ENCODE data around the gene GYG1.

Gene GYG1

GRCh38 chr3:149019580-149019979, 28.2 kb downstream of the GYG1 start:
- Histone ChIP-seq H2BK15ac (ENCODE audit: low read length) (no peak overlapping the region), H3K4me2 (ENCODE audit: insufficient read depth, low read length, poor library complexity, severe bottlenecking) (no peak overlapping the region), H2AFZ (ENCODE audit: low read length) (no peak overlapping the region), H3K23ac (ENCODE audit: low read depth, low read length, poor library complexity) (no peak overlapping the region), H3K36me3 (replicated peaks in 1 of 2; ENCODE audit: control insufficient read depth in 2 of 2, insufficient read depth in 2 of 2, low read length in 2 of 2) (peaks cover 0 to 20% of the 10 kb centered on the region in 2 donors), H4K8ac (ENCODE audit: low read depth, low read length) (no peak overlapping the region), H3K4me1 (ENCODE audit: control insufficient read depth in 2 of 2, insufficient read depth in 1 of 2, low read depth in 1 of 2, low read length in 2 of 2) (peaks cover 0 to 5% of the 10 kb centered on the region in 2 donors), H3K18ac (ENCODE audit: low read length) (no peak overlapping the region), H3K4ac (ENCODE audit: low read length) (no peak overlapping the region), H3K4me3 (ENCODE audit: low read length in 2 of 2) (peak overlapping the region in 1 of 2 donors; percentile 53), H2BK120ac (ENCODE audit: low read depth, low read length) (no peak overlapping the region), H3K14ac (ENCODE audit: low read length) (no peak overlapping the region), H2BK12ac (ENCODE audit: low read length) (no peak overlapping the region), H3K9me3 (replicated peaks in 1 of 2; ENCODE audit: control insufficient read depth in 2 of 2, insufficient read depth in 1 of 2, low read depth in 1 of 2, low read length in 2 of 2) (peaks cover 3 to 12% of the 10 kb centered on the region in 2 donors), H3K9ac (ENCODE audit: low read depth, low read length, poor library complexity) (no peak overlapping the region), H3K27ac (replicated peaks; ENCODE audit: low read length) (no peak overlapping the region), H2AK5ac (ENCODE audit: low read depth, low read length) (no peak overlapping the region), H2BK5ac (ENCODE audit: low read length) (no peak overlapping the region), H4K91ac (ENCODE audit: low read depth, low read length, poor library complexity) (no peak overlapping the region), H3K27me3 (ENCODE audit: control insufficient read depth in 3 of 3, insufficient read depth in 3 of 3, low read depth in 1 of 3, low read length in 3 of 3) (no peaks in the 10 kb centered on the region), H3K79me1 (ENCODE audit: low read depth, low read length) (no peaks in the 10 kb centered on the region)
- no CpG with 5 or more reads among the region's 4 CpGs for WGBS, 2 donors (ENCODE audit: extremely low coverage in 2 of 2, insufficient read length in 2 of 2, insufficient replicate concordance in 1 of 2)
- DNase-seq (ENCODE audit: low spot score): no peak

DNA sequence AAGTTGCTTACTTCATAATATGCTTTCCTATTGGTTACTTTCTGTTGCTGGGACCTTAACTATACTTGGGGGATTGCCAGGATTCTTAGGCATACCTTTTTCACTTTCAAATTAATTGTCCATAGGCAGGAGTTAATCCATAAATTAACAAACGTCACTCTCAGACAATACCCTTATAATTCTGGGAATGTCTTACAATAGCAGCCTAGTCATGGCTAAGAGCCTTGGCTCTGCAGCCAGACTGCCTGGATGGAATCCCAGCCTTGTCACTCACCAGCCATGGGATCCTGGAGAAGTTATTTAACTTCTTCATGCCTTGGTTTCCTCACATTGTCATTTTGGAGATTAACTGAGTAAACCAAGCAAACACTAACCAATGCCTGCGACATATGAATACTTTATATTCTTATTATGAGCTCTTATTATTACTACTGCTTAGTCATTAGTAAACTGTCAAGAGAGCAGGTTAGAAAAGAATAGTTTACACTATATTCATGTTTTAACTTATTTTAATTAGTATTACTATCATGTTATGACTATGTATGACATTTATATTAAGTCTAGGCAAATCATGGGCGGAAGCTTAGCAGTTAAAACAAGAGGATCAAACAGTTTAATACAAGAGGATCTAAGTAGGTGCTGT, 29.0 kb downstream of the GYG1 start:
- DNase-seq (ENCODE audit: low spot score): no peak
- no peaks in the 10 kb centered on the region for H3K27me3 ChIP-seq (ENCODE audit: control insufficient read depth in 3 of 3, insufficient read depth in 3 of 3, low read depth in 1 of 3, low read length in 3 of 3)
- no peak overlapping the region for H3K27ac ChIP-seq (replicated peaks; ENCODE audit: low read length)
- H3K4me1 ChIP-seq (ENCODE audit: control insufficient read depth in 2 of 2, insufficient read depth in 1 of 2, low read depth in 1 of 2, low read length in 2 of 2): peaks cover 0 to 5% of the 10 kb centered on the region in 2 donors
- H2AK5ac ChIP-seq (ENCODE audit: low read depth, low read length): no peak overlapping the region
- no peak overlapping the region for H3K18ac ChIP-seq (ENCODE audit: low read length)
- H3K4me3 ChIP-seq (ENCODE audit: low read length in 2 of 2): no peak overlapping the region
- H4K8ac ChIP-seq (ENCODE audit: low read depth, low read length): no peak overlapping the region
- no peak overlapping the region for H3K4ac ChIP-seq (ENCODE audit: low read length)
- H3K79me1 ChIP-seq (ENCODE audit: low read depth, low read length): no peaks in the 10 kb centered on the region
- no peak overlapping the region for H3K14ac ChIP-seq (ENCODE audit: low read length)
- no peak overlapping the region for H3K9ac ChIP-seq (ENCODE audit: low read depth, low read length, poor library complexity)
- H2BK12ac ChIP-seq (ENCODE audit: low read length): no peak overlapping the region
- no peak overlapping the region for H4K91ac ChIP-seq (ENCODE audit: low read depth, low read length, poor library complexity)
- H3K36me3 ChIP-seq (replicated peaks in 1 of 2; ENCODE audit: control insufficient read depth in 2 of 2, insufficient read depth in 2 of 2, low read length in 2 of 2): peaks cover 0 to 27% of the 10 kb centered on the region in 2 donors
- H2BK120ac ChIP-seq (ENCODE audit: low read depth, low read length): no peak overlapping the region
- WGBS, 2 donors (ENCODE audit: extremely low coverage in 2 of 2, insufficient read length in 2 of 2, insufficient replicate concordance in 1 of 2): no CpG with 5 or more reads among the region's 3 CpGs
- H2BK5ac ChIP-seq (ENCODE audit: low read length): no peak overlapping the region
- no peak overlapping the region for H3K23ac ChIP-seq (ENCODE audit: low read depth, low read length, poor library complexity)
- no peak overlapping the region for H2BK15ac ChIP-seq (ENCODE audit: low read length)
- no peak overlapping the region for H3K4me2 ChIP-seq (ENCODE audit: insufficient read depth, low read length, poor library complexity, severe bottlenecking)
- peaks cover 5 to 19% of the 10 kb centered on the region in 2 donors for H3K9me3 ChIP-seq (replicated peaks in 1 of 2; ENCODE audit: control insufficient read depth in 2 of 2, insufficient read depth in 1 of 2, low read depth in 1 of 2, low read length in 2 of 2)
- no peak overlapping the region for H2AFZ ChIP-seq (ENCODE audit: low read length)

DNA sequence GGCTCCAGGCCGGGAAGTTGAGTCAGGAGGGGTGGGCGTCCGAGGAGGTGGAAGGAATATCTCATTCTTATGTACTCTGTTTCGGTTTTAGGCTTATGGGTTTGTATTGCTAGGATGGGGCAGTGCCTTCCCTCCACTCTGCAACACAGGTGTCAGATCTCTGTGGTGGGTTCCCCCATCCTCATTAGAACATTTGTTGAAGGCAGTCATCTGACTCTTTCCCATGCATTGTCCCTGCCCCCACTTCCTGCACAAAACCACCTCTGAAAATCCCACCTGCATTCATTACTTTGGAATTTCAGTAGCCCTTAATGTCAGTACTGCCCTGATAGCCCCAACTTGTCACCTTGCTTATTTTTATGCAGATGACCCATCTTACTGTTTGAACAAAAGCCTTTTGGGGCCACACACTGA, 29.5 kb downstream of the GYG1 start:
- no peak overlapping the region for H3K4ac ChIP-seq (ENCODE audit: low read length)
- no peak overlapping the region for H3K9ac ChIP-seq (ENCODE audit: low read depth, low read length, poor library complexity)
- H4K8ac ChIP-seq (ENCODE audit: low read depth, low read length): no peak overlapping the region
- WGBS, 2 donors (ENCODE audit: extremely low coverage in 2 of 2, insufficient read length in 2 of 2, insufficient replicate concordance in 1 of 2): no CpG with 5 or more reads among the region's 4 CpGs
- H3K36me3 ChIP-seq (replicated peaks in 1 of 2; ENCODE audit: control insufficient read depth in 2 of 2, insufficient read depth in 2 of 2, low read length in 2 of 2): peaks cover 0 to 32% of the 10 kb centered on the region in 2 donors
- no peak overlapping the region for H3K4me3 ChIP-seq (ENCODE audit: low read length in 2 of 2)
- H3K9me3 ChIP-seq (replicated peaks in 1 of 2; ENCODE audit: control insufficient read depth in 2 of 2, insufficient read depth in 1 of 2, low read depth in 1 of 2, low read length in 2 of 2): peaks cover 5 to 24% of the 10 kb centered on the region in 2 donors
- H2AFZ ChIP-seq (ENCODE audit: low read length): no peak overlapping the region
- H2BK120ac ChIP-seq (ENCODE audit: low read depth, low read length): no peak overlapping the region
- peak overlapping the region; percentile 30 for H3K27ac ChIP-seq (replicated peaks; ENCODE audit: low read length)
- H3K23ac ChIP-seq (ENCODE audit: low read depth, low read length, poor library complexity): no peak overlapping the region
- no peak overlapping the region for H3K18ac ChIP-seq (ENCODE audit: low read length)
- DNase-seq (ENCODE audit: low spot score): no peak
- no peak overlapping the region for H2BK5ac ChIP-seq (ENCODE audit: low read length)
- no peak overlapping the region for H4K91ac ChIP-seq (ENCODE audit: low read depth, low read length, poor library complexity)
- no peak overlapping the region for H2BK15ac ChIP-seq (ENCODE audit: low read length)
- no peaks in the 10 kb centered on the region for H3K79me1 ChIP-seq (ENCODE audit: low read depth, low read length)
- H3K27me3 ChIP-seq (ENCODE audit: control insufficient read depth in 3 of 3, insufficient read depth in 3 of 3, low read depth in 1 of 3, low read length in 3 of 3): no peaks in the 10 kb centered on the region
- H2BK12ac ChIP-seq (ENCODE audit: low read length): no peak overlapping the region
- no peak overlapping the region for H3K14ac ChIP-seq (ENCODE audit: low read length)
- H3K4me2 ChIP-seq (ENCODE audit: insufficient read depth, low read length, poor library complexity, severe bottlenecking): no peak overlapping the region
- peaks cover 0 to 5% of the 10 kb centered on the region in 2 donors for H3K4me1 ChIP-seq (ENCODE audit: control insufficient read depth in 2 of 2, insufficient read depth in 1 of 2, low read depth in 1 of 2, low read length in 2 of 2)
- no peak overlapping the region for H2AK5ac ChIP-seq (ENCODE audit: low read depth, low read length)

GRCh38 chr3:149021830-149022229, 30.5 kb downstream of the GYG1 start:
- Histone ChIP-seq H3K27ac (replicated peaks; ENCODE audit: low read length) (no peak overlapping the region), H2BK120ac (ENCODE audit: low read depth, low read length) (no peak overlapping the region), H2AFZ (ENCODE audit: low read length) (no peak overlapping the region), H3K27me3 (ENCODE audit: control insufficient read depth in 3 of 3, insufficient read depth in 3 of 3, low read depth in 1 of 3, low read length in 3 of 3) (no peaks in the 10 kb centered on the region), H3K79me1 (ENCODE audit: low read depth, low read length) (no peaks in the 10 kb centered on the region), H3K9ac (ENCODE audit: low read depth, low read length, poor library complexity) (no peak overlapping the region), H2BK12ac (ENCODE audit: low read length) (no peak overlapping the region), H4K8ac (ENCODE audit: low read depth, low read length) (no peak overlapping the region), H2BK15ac (ENCODE audit: low read length) (no peak overlapping the region), H3K4ac (ENCODE audit: low read length) (no peak overlapping the region), H3K4me1 (ENCODE audit: control insufficient read depth in 2 of 2, insufficient read depth in 1 of 2, low read depth in 1 of 2, low read length in 2 of 2) (peaks cover 0 to 5% of the 10 kb centered on the region in 2 donors), H3K4me3 (ENCODE audit: low read length in 2 of 2) (no peak overlapping the region), H3K18ac (ENCODE audit: low read length) (no peak overlapping the region), H3K4me2 (ENCODE audit: insufficient read depth, low read length, poor library complexity, severe bottlenecking) (no peak overlapping the region), H2BK5ac (ENCODE audit: low read length) (no peak overlapping the region), H3K23ac (ENCODE audit: low read depth, low read length, poor library complexity) (no peak overlapping the region), H3K9me3 (replicated peaks in 1 of 2; ENCODE audit: control insufficient read depth in 2 of 2, insufficient read depth in 1 of 2, low read depth in 1 of 2, low read length in 2 of 2) (peaks cover 2 to 29% of the 10 kb centered on the region in 2 donors), H3K36me3 (replicated peaks in 1 of 2; ENCODE audit: control insufficient read depth in 2 of 2, insufficient read depth in 2 of 2, low read length in 2 of 2) (peaks cover 0 to 42% of the 10 kb centered on the region in 2 donors), H4K91ac (ENCODE audit: low read depth, low read length, poor library complexity) (no peak overlapping the region), H2AK5ac (ENCODE audit: low read depth, low read length) (no peak overlapping the region), H3K14ac (ENCODE audit: low read length) (no peak overlapping the region)
- DNase-seq (ENCODE audit: low spot score): no peak
- WGBS, 2 donors (ENCODE audit: extremely low coverage in 2 of 2, insufficient read length in 2 of 2, insufficient replicate concordance in 1 of 2): no CpG with 5 or more reads among the region's 1 CpG
